Heart left ventricle (tissue), 16 donors: ENCODE data around the gene EIF1. TPM values are rescaled to one million over a fixed set of nuclear protein-coding genes. Genes with fewer than 3 reads are reported as not detected.

Experiments used
- ATAC-seq, 4 donors: fragments of 200-7000 bp; cut with Tn5 transposase; one replicate each; pipeline ENCODE4 v1.9.1; 2020 to 2022; ENCODE audit warnings: moderate library complexity in 4 of 4, mild to moderate bottlenecking in 3 of 4, moderate number of reproducible peaks in 1 of 4
- DNase-seq, 5 donors: peaks; one replicate each; pipeline ENCODE4 v3.0.0-alpha.2; 2020
- H3K27ac ChIP-seq, 12 donors: fragments of 200-600 bp; sonication (generic) in 4 of 12; one replicate each; pipeline versions ENCODE4 v1.5.0 to v1.8.0; 2016 to 2022; ENCODE audit warnings: mild to moderate bottlenecking in 2 of 12
- H3K27me3 ChIP-seq, 9 donors: fragments of 200-600 bp; sonication (generic) in 2 of 9; one replicate each; pipeline versions ENCODE4 v1.5.1 to v1.8.0; 2016 to 2022; ENCODE audit warnings: mild to moderate bottlenecking in 3 of 9
- H3K36me3 ChIP-seq, 9 donors: fragments of 200-600 bp; sonication (generic) in 2 of 9; one replicate each; pipeline versions ENCODE4 v1.5.0 to v1.8.0; 2018 to 2022; ENCODE audit warnings: mild to moderate bottlenecking in 2 of 9
- H3K4me1 ChIP-seq, 12 donors: fragments of 200-600 bp; sonication (generic) in 4 of 12; one replicate each; pipeline versions ENCODE4 v1.5.0 to v1.8.0; 2016 to 2022; ENCODE audit warnings: mild to moderate bottlenecking in 3 of 12
- H3K4me3 ChIP-seq, 12 donors: fragments of 200-600 bp; sonication (generic) in 4 of 12; one replicate each; pipeline versions ENCODE4 v1.5.0 to v1.8.0; 2017 to 2022; ENCODE audit warnings: mild to moderate bottlenecking in 9 of 12, moderate library complexity in 4 of 12
- H3K9me3 ChIP-seq, 12 donors: fragments of 200-600 bp; sonication (generic) in 4 of 12; one replicate each; pipeline versions ENCODE4 v1.5.0 to v1.8.0; 2016 to 2022; ENCODE audit warnings: mild to moderate bottlenecking in 1 of 12
- CTCF ChIP-seq, 12 donors: fragments of 200-600 bp; sonication (generic) in 4 of 12; IDR thresholded peaks; one replicate each; pipeline versions ENCODE4 v1.5.0 to v1.8.0; 2018 to 2022; ENCODE audit warnings: antibody characterized with exemption in 12 of 12, mild to moderate bottlenecking in 5 of 12
- POLR2A ChIP-seq, 2 donors: fragments of 450-650 bp; IDR thresholded peaks; one replicate each; pipeline ENCODE4 v1.6.1; 2017; ENCODE audit warnings: antibody characterized with exemption in 2 of 2, mild to moderate bottlenecking in 2 of 2, moderate library complexity in 2 of 2
- WGBS, 4 donors: extraction: QIAGEN DNeasy Blood & Tissue Kit in 2 of 4; methylation state at CpG; one replicate each; pipeline versions ENCODE4 v1.1.5 to v1.1.7; 2013 to 2018; 5-methylcytosine and 5-hydroxymethylcytosine counted together
- intact Hi-C, 10 donors: fragments of 100-400 bp; cut with DNase I; formaldehyde crosslinking; loops; one replicate each; pipeline versions ENCODE4 v1.11.1 to v1.14.2; 2022
- polyA plus RNA-seq, 2 donors: library from polyadenylated mRNA; stranded (reverse); fragments of 200-250 nt; gene quantifications; one replicate each; pipeline ENCODE4 v1.2.3, GENCODE V29; 2013
- total RNA-seq, 9 donors: library from RNA; depleted of rRNA in 2 of 9; stranded (reverse); fragments of >200 nt in 2 of 9; fragmentation: NEBNext Ultra II Directional in 3 of 9; extraction: Animal tissue kit (Norgen Biotek cat#: 25700) in 3 of 9; gene quantifications; one replicate each; pipeline versions ENCODE4 v1.1.0 to v1.2.4, GENCODE V29; 2016 to 2023
- donor health status: ischemic (EF 13 %, LVEDD 7.1; RV severe dilation, severe dysfunction).
- donor health status: healthy with polysubstance abuse.
- donor health status: DM: no; HTN: yes; CAD: no.
- donor health status: DM: no; HTN: no; CAD: no.
- donor health status: ischemic (EF 25% LVEDD 6.9; RV normal size, moderate dysfunction).
- donor health status: ischemic (EF 25% LVEDD 5.7; RV mildly dilated, moderate dysfunction).
- donor health status: healthy.
- donor health status: DM: yes; HTN: yes; CAD: no.
- donor health status: ischemic (EF 35%, LVEDD 5.7; RV mildly dilated, moderate dysfunction).
- donor health status: nonischemic (EF 11% LVEDD 7.7; RV severe dilation, severe dysfunction).
- donor health status: DM: yes; HTN: yes; CAD: no.
- donor health status: PGD.
- donor health status: ischemic (EF 29% LVEDD 5.4; RV normal size, mild dysfunction).
- donor health status: nonischemic (EF 23%, LVEDD 6.1; RV moderate dilation, normal function).

Gene EIF1
- total and polyA plus RNA-seq, 11 donors, result 402 to 1,338 (median 1,111) TPM

- no peak overlapping the region for H3K27ac ChIP-seq
- H3K4me3 ChIP-seq, result no peak overlapping the region
- DNase-seq, result peak in 2 of 5 donors; percentile 20 to 62
- no peak for TF ChIP-seq POLR2A (IDR thresholded peaks at IDR 0.05)
- TF ChIP-seq CTCF (IDR thresholded peaks at IDR 0.05), result no peak
- no peak for ATAC-seq
- WGBS, 4 donors, result 68 to 85% (median 69%) methylated on average over 5 of the region's 5 CpGs; no CpG with 5 or more reads in 1 of the 4 donors
- intact Hi-C loops, result no loop called here
- H3K9me3 ChIP-seq, result no peaks in the 10 kb centered on the region
- no peaks in the 10 kb centered on the region for H3K27me3 ChIP-seq
- peaks cover 0 to 14% (median 8%) of the 10 kb centered on the region in 12 donors for H3K4me1 ChIP-seq
- H3K36me3 ChIP-seq, result no peaks in the 10 kb centered on the region
Observed at GRCh38 chr17:41652461-41652970, 36.2 kb upstream of the EIF1 start.

- H3K27ac ChIP-seq, result no peak overlapping the region
- DNase-seq, result peak in 2 of 5 donors; percentile 13 to 32
- WGBS, 4 donors, result 87 to 91% (median 90%) methylated on average over 4 to 5 of the region's 5 CpGs
- no peak for ATAC-seq
- no peak overlapping the region for H3K4me3 ChIP-seq
- TF ChIP-seq POLR2A (IDR thresholded peaks at IDR 0.05) (no peak), CTCF (IDR thresholded peaks at IDR 0.05) (no peak)
- intact Hi-C loops, result no loop called here
- no peaks in the 10 kb centered on the region for H3K36me3 ChIP-seq
- H3K9me3 ChIP-seq, result no peaks in the 10 kb centered on the region
- no peaks in the 10 kb centered on the region for H3K27me3 ChIP-seq
- peaks cover 0 to 5% (median 2%) of the 10 kb centered on the region in 12 donors for H3K4me1 ChIP-seq
Observed at GRCh38 chr17:41653421-41653820, 35.3 kb upstream of the EIF1 start.

- Histone ChIP-seq H3K4me3 (no peak overlapping the region), H3K36me3 (no peaks in the 10 kb centered on the region), H3K4me1 (no peaks in the 10 kb centered on the region), H3K27me3 (no peaks in the 10 kb centered on the region), H3K27ac (no peak overlapping the region), H3K9me3 (no peaks in the 10 kb centered on the region)
- TF ChIP-seq CTCF (IDR thresholded peaks at IDR 0.05) (no peak), POLR2A (IDR thresholded peaks at IDR 0.05) (no peak)
- DNase-seq (peak in 2 of 5 donors; percentile 19 to 48), ATAC-seq (peak in 1 of 4 donors; percentile 30)
- whole genome bisulfite sequencing, 4 donors, result 75 to 82% (median 77%) methylated on average over 11 to 14 of the region's 14 CpGs
- intact Hi-C loops, result no loop called here
Observed at GRCh38 chr17:41653892-41654677, 34.6 kb upstream of the EIF1 start.

GRCh38 chr17:41654678-41655607, 33.7 kb upstream of the EIF1 start:
- Histone ChIP-seq H3K9me3 (no peaks in the 10 kb centered on the region), H3K4me1 (no peaks in the 10 kb centered on the region), H3K36me3 (no peaks in the 10 kb centered on the region), H3K27ac (no peak overlapping the region), H3K4me3 (no peak overlapping the region), H3K27me3 (no peaks in the 10 kb centered on the region)
- intact Hi-C loops, result no loop called here
- TF ChIP-seq CTCF (IDR thresholded peaks at IDR 0.05) (no peak), POLR2A (IDR thresholded peaks at IDR 0.05) (no peak)
- DNase-seq (peak in 1 of 5 donors; percentile 9), ATAC-seq (no peak)
- WGBS, 4 donors, result 75 to 83% (median 82%) methylated on average over 23 to 24 of the region's 24 CpGs
